Aorta (tissue), 5 donors: Measurements from ENCODE around the gene LTB4R. TPM values are rescaled to one million over a fixed set of nuclear protein-coding genes. Genes with fewer than 3 reads are reported as not detected.

ENCODE experiments used
- ATAC-seq: fragments of 200-7000 bp; cut with Tn5 transposase; one replicate; pipeline ENCODE4 v1.9.1; 2022; ENCODE audit warnings: moderate library complexity; ENCODE audit not compliant: low FRiP score
- DNase-seq, 2 donors: peaks; one replicate each; pipeline ENCODE4 v3.0.0-alpha.2; 2020
- H3K27ac ChIP-seq, 2 donors: one replicate each; pipeline ENCODE4 v1.5.1; 2013; ENCODE audit warnings: low read length in 2 of 2, mild to moderate bottlenecking in 2 of 2, moderate library complexity in 2 of 2, control low read depth in 1 of 2, inconsistent platforms in 1 of 2, low read depth in 1 of 2
- H3K27me3 ChIP-seq, 2 donors: one replicate each; pipeline ENCODE4 v1.6.1; 2013; ENCODE audit warnings: control low read depth in 1 of 2, low read length in 1 of 2, mild to moderate bottlenecking in 1 of 2, moderate library complexity in 1 of 2; ENCODE audit not compliant: insufficient read depth in 2 of 2, control insufficient read depth in 1 of 2
- H3K36me3 ChIP-seq, 2 donors: one replicate each; pipeline ENCODE4 v1.6.1; 2013; ENCODE audit warnings: control low read depth in 1 of 2, low read length in 1 of 2, mild to moderate bottlenecking in 1 of 2; ENCODE audit not compliant: insufficient read depth in 2 of 2, control insufficient read depth in 1 of 2
- H3K4me1 ChIP-seq, 2 donors: one replicate each; pipeline ENCODE4 v1.6.1; 2013; ENCODE audit warnings: low read length in 2 of 2, control low read depth in 1 of 2, mild to moderate bottlenecking in 1 of 2, moderate library complexity in 1 of 2; ENCODE audit not compliant: insufficient read depth in 2 of 2, control insufficient read depth in 1 of 2
- H3K4me3 ChIP-seq, 2 donors: one replicate each; pipeline ENCODE4 v1.5.1; 2013; ENCODE audit warnings: low read length in 2 of 2, control low read depth in 1 of 2, mild to moderate bottlenecking in 1 of 2
- H3K9me3 ChIP-seq: one replicate; pipeline ENCODE4 v1.6.1; 2013; ENCODE audit warnings: mild to moderate bottlenecking, low read length; ENCODE audit not compliant: control insufficient read depth
- WGBS, 2 donors: extraction: QIAGEN DNeasy Blood & Tissue Kit; methylation state at CpG; one replicate each; pipeline ENCODE4 v1.1.7; 2013; 5-methylcytosine and 5-hydroxymethylcytosine counted together
- intact Hi-C, 2 donors: fragments of 100-400 bp; cut with DNase I; formaldehyde crosslinking; loops; one replicate each; pipeline versions ENCODE4 v1.14.2 to v1.15.0; 2022
- polyA plus RNA-seq, 2 donors: library from polyadenylated mRNA; stranded (reverse); fragments of 200-250 nt; gene quantifications; one replicate each; pipeline ENCODE4 v1.2.3, GENCODE V29; 2013
- total RNA-seq, 2 donors: library from RNA; stranded (reverse); fragmentation: NEBNext Ultra II Directional; extraction: Animal tissue kit (Norgen Biotek cat#: 25700); gene quantifications; one replicate each; pipeline ENCODE4 v1.2.1, GENCODE V29; 2021
- donor health status: healthy with polysubstance abuse.
- donor health status: Bipolar disorder and iron deficiency.
- donor health status: DM: no; HTN: no; CAD: no.
- donor health status: DM: no; HTN: no; CAD: no.
- donor health status: DM: yes; HTN: yes; CAD: no.

Gene LTB4R
- total and polyA plus RNA-seq, 4 donors, result 2.9 to 8.2 (median 6.1) TPM

DNA sequence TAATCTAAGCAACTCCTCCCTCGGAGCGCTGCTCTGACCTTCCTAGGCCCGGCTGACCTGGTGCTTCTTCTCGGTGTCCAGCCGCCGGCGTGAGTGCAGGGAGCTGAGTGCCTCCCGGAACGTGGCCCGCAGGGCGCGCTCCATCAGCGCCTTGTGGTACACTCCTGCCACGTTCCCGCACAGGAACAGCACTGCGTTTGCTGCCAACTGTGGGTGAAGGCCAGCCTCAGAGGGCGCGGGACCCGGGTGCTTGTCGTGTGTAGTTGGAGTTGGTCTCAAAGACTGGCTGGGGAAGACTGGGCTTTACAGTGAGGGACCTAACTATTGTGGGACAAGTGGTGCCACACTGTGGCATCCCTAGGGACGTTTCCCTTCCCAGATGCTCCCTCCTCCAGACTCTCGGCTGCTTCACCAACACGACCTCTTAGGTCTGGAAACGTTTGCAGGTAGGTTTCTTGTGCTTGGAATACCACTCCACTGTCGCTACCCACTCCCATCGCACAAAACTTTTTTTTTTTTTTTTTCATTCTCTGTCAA is 20.5 kb downstream of the LTB4R start:
- Histone ChIP-seq H3K9me3 (no peaks in the 10 kb centered on the region), H3K36me3 (no peaks in the 10 kb centered on the region), H3K4me1 (no peaks in the 10 kb centered on the region), H3K4me3 (no peak overlapping the region), H3K27me3 (no peaks in the 10 kb centered on the region), H3K27ac (no peak overlapping the region)
- intact Hi-C loops, result loop anchor here (2.0 kb wide), 1 partner anchor 105 kb away; no protein-coding TSS in a partner anchor
- ATAC-seq (no peak), DNase-seq (peak in 1 of 2 donors; percentile 73)
- WGBS, 2 donors, result 56 to 57% methylated on average over 26 of the region's 26 CpGs

DNA sequence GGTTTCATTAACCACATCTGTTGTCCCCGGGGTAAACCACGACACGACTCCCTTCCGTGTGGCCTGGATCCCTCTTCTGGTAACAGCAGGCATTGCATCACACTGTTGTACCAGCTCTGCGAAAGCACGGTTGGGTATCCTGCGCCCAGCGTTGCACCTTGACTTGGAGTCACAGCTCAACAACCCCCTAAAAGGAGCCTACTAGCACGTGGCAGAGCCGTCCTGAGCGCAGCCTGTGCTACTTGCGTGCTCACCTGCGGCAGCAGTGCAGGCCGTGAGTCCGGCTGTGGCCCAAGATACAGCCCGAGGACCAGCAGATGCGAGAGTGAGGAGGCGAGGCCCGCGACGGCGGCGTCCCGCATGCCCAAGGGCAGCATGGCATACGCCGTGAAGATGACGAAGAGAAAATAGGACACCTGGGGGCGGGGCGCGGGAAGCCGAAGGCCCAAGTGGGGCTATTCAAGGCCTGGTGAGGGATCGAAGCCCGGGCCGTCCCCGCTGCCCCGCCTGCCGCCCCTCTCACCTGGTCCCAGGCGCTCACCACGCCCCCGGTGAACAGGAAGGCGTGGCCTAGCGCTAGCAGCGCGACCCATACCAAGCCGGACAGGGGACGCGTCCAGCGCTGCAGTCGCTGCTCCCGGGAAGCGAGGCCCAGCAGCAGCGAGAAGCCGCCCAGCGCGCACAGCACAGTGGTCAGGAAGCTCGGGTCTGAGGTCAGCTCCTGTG is 21.1 kb downstream of the LTB4R start:
- intact Hi-C loops, result loop anchor here (2.0 kb wide), 1 partner anchor 104 kb away; no protein-coding TSS in a partner anchor
- DNase-seq (peak; percentile 82 to 84), ATAC-seq (peak; percentile 73)
- H3K4me1 ChIP-seq, result no peaks in the 10 kb centered on the region
- H3K9me3 ChIP-seq, result no peaks in the 10 kb centered on the region
- no peak overlapping the region for H3K27ac ChIP-seq
- no peak overlapping the region for H3K4me3 ChIP-seq
- WGBS, 2 donors, result 6 to 10% methylated on average over 54 to 56 of the region's 56 CpGs
- H3K27me3 ChIP-seq, result no peaks in the 10 kb centered on the region
- H3K36me3 ChIP-seq, result no peaks in the 10 kb centered on the region

DNA sequence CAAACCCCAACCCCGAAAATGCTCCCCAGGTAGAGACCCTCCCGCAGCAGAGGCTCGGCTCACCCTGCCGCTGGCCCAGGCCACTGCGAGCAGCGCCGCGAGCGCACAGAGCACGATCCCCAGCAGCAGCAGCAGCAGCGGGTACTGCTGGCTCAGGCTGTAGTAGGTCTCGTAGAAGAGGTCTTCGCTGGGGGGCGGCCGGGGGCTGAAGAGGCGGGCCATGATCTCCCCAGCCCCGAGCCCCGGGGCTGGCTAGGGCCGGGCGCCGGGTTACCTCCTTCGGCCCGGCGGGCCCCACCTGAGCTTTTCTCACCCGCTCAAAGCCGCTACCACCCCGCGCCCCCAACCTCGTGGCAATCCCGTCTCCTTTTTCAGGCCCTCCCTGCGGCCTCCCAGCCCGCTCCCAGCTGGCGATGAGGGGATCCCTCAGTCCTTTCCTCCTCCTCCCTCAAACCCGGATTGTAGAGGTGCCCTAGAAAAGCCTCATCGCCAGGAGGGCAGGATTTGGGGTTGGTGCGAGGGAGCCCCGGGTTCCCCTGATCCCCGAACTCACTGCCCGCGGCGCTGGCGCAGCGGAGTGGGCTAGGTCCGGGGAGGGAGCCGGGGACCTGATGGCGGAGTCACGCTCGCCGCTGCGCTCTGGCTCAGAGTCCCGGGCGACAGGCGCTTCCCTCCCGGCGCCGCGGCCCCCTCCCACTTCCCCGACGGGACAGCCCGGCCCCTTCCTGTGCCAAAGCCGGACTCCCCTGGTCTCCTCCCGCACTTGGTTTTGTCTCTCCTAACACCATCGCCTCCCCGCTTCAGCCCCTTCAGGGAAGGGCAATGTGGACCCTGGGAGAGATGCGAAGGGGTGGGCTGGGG is 23.4 kb downstream of the LTB4R start, which contains the start of gene ADCY4:
Gene ADCY4, minus strand, starts transcription at position 641 of the 861 bp plus-strand sequence. Its CDS starts 419 bp downstream, at position 222.
- Histone ChIP-seq H3K4me1 (no peaks in the 10 kb centered on the region), H3K27me3 (no peaks in the 10 kb centered on the region), H3K4me3 (no peak within 1 kb of the TSS), H3K9me3 (no peaks in the 10 kb centered on the region), H3K36me3 (no peaks in the 10 kb centered on the region), H3K27ac (no peak within 1 kb of the TSS)
- intact Hi-C loops, result no loop called here
- peak in 1 of 2 donors; percentile 80 for DNase-seq
- 6 to 8% methylated on average over 52 to 65 of the region's 65 CpGs for whole genome bisulfite sequencing, 2 donors
- ATAC-seq, result peak; percentile 5

DNA sequence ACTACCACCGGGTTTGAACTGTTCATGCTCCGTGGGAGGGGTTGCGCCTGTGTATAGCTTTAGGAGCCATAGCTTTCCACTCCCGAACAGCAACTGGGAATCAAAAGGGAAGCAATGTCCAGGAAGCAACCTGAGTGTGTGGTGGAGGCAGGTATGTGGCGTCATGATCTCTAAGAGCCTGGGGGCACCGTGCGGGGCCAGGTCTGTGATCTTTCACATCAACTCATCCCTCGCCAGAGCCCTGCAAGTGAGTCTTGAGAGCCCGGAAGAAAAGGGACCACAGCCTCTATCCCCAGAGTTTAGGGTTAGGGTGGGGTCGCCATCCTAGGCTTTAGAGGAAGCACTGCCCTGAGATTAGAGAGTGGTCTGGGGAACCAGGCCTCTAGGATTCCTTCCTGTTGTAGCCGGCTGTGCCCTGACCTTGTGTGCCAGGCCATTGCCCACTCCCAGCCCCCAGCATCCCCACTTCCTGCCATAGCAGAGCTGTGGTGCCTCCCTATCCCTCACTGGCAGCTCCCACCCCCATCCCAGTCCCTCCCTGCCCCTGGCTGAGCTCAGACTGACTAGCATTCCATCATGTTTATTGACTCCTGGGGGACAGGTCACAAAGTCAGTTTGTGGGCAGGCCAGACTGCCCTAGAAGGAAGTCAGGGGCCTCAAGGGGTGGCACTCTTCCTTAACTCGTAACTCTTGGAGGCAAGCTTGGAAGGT is 24.3 kb downstream of the LTB4R start:
- no peaks in the 10 kb centered on the region for H3K9me3 ChIP-seq
- H3K27ac ChIP-seq, result no peak overlapping the region
- H3K4me3 ChIP-seq, result no peak overlapping the region
- H3K27me3 ChIP-seq, result no peaks in the 10 kb centered on the region
- ATAC-seq, result no peak
- WGBS, 2 donors, result 82 to 90% methylated on average over 12 of the region's 12 CpGs
- intact Hi-C loops, result no loop called here
- H3K4me1 ChIP-seq, result no peaks in the 10 kb centered on the region
- peak in 1 of 2 donors; percentile 61 for DNase-seq
- H3K36me3 ChIP-seq, result no peaks in the 10 kb centered on the region

DNA sequence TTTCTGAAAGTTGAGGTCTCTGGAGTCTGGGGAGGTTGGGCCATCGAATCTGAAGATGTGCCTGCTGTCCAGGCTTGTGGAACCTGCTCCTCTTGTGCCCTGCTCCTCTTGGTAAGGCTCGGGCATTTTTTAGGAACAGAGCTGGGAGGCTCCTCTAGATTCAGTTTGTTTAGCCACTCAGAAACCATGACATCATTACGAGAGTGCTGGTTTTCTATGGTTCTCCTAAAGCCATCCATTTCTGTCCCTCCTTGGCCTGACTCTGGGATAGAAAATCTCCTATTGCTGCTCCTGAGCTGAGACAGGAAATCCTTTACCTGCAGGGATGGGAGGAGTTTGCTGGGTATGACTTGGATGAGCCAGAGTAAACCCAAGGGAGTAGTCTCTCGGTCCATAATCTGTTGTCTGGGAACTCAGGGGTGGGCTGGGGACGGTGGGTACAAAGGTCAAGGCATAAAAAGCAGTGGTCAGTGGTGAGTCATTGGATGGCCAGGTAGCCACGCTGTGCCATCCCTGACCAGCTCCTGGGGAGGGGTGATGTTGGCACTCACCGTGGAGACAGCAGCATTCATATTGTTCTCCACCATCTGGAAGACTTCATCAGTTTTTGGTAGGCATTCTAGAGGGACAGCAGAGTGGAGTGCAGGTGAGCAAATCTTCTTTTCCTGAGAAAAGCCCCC is 26.0 kb downstream of the LTB4R start:
- DNase-seq, result no peak
- intact Hi-C loops, result no loop called here
- H3K36me3 ChIP-seq, result no peaks in the 10 kb centered on the region
- ATAC-seq, result no peak
- no peaks in the 10 kb centered on the region for H3K4me1 ChIP-seq
- no peaks in the 10 kb centered on the region for H3K27me3 ChIP-seq
- no peak overlapping the region for H3K4me3 ChIP-seq
- 89 to 95% methylated on average over 7 of the region's 7 CpGs for WGBS, 2 donors
- H3K9me3 ChIP-seq, result no peaks in the 10 kb centered on the region
- H3K27ac ChIP-seq, result no peak overlapping the region

DNA sequence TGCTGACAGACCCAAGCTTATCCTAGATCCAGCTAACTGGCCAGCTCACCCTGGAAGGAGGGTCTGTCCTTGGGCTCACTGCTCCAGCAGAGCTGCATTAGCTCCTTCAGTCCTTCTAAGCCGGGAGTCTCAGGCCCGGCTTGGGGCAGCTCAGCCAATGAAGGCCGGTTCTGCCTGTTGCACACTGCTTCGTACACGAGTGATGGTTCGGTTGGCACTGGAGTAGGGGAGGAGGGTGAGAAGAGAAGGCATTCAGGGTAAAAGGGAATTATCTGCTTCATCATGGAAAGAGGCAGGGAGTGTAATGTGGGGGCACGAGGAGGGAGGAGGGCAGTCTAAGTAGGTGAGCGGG is 26.5 kb downstream of the LTB4R start:
- intact Hi-C loops, result no loop called here

DNA sequence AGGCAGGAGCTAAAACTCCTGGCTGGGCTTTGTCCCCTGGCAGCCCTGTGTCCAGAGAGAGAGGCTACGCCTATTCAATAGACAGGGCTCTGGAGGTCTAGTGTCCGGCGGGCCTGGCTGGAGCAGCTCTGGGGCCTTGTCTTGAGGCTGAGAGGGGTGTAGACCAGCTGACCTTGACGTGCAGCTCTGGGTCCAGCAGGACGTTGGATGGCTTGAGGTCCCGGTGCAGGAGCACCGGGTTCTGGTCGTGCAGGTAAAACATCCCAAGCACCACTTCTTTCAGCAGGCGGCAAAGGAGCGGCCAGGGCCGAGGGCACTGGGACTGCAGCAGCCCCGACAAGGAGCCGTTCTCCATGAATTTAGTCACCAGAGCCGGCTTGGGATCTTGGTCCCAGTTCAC is 27.5 kb downstream of the LTB4R start:
- no peaks in the 10 kb centered on the region for H3K27me3 ChIP-seq
- 88 to 91% methylated on average over 14 of the region's 14 CpGs for WGBS, 2 donors
- no peaks in the 10 kb centered on the region for H3K4me1 ChIP-seq
- no peak overlapping the region for H3K27ac ChIP-seq
- no peak overlapping the region for H3K4me3 ChIP-seq
- ATAC-seq (no peak), DNase-seq (no peak)
- no peaks in the 10 kb centered on the region for H3K9me3 ChIP-seq
- intact Hi-C loops, result no loop called here
- no peaks in the 10 kb centered on the region for H3K36me3 ChIP-seq

More for the DNA sequence above, 26.5 kb downstream of the LTB4R start:
- DNase-seq (no peak), ATAC-seq (no peak)
- H3K9me3 ChIP-seq, result no peaks in the 10 kb centered on the region
- no peaks in the 10 kb centered on the region for H3K4me1 ChIP-seq
- no peak overlapping the region for H3K27ac ChIP-seq
- WGBS, 2 donors, result 91 to 94% methylated on average over 8 of the region's 8 CpGs
- no peaks in the 10 kb centered on the region for H3K27me3 ChIP-seq
- H3K36me3 ChIP-seq, result no peaks in the 10 kb centered on the region
- no peak overlapping the region for H3K4me3 ChIP-seq
